DND-41 (cell line): ENCODE results near the gene TECR.
"Not testable (repeated sequence)": the region's sequence is repeated elsewhere in the genome, so short reads cannot be mapped to it uniquely, and the experiment has no call there.

Experiments used
- ATAC-seq: fragments of 200-7000 bp; cut with Tn5 transposase; 3 replicates; pipeline ENCODE4 v1.9.1; 2021; ENCODE audit warnings: low read depth; ENCODE audit not compliant: insufficient read depth
- DNase-seq: peaks from one replicate; pipeline ENCODE4 v3.0.0-alpha.2; 2020
- H2AFZ ChIP-seq: 2 replicates; pipeline ENCODE4 v1.6.0; 2012; ENCODE audit warnings: low read depth, low read length
- H3K27ac ChIP-seq: 2 replicates; pipeline ENCODE4 v1.5.1; 2012; ENCODE audit warnings: low read length, inconsistent platforms
- H3K27me3 ChIP-seq: fragments of 200-600 bp; sonication (generic); 2 replicates; pipeline ENCODE4 v1.6.0; 2012; ENCODE audit warnings: low read length, mild to moderate bottlenecking, inconsistent platforms; ENCODE audit not compliant: insufficient read depth, poor library complexity
- H3K36me3 ChIP-seq: 2 replicates; pipeline ENCODE4 v1.5.1; 2012; ENCODE audit warnings: low read length, inconsistent platforms; ENCODE audit not compliant: insufficient read depth
- H3K4me1 ChIP-seq: 2 replicates; pipeline ENCODE4 v1.5.1; 2012; ENCODE audit warnings: mild to moderate bottlenecking, low read length; ENCODE audit not compliant: insufficient read depth
- H3K4me2 ChIP-seq: 2 replicates; pipeline ENCODE4 v1.6.0; 2012; ENCODE audit warnings: mild to moderate bottlenecking, moderate library complexity, low read length, inconsistent platforms; ENCODE audit not compliant: insufficient read depth
- H3K4me3 ChIP-seq, 2 experiments: fragments of 200-600 bp in 1 of 2; shearing (Covaris generic) in 1 of 2; 2 replicates each; pipeline ENCODE4 v1.5.1; 2012 to 2016; ENCODE audit warnings: inconsistent platforms in 2 of 2, low read length in 2 of 2, mild to moderate bottlenecking in 2 of 2, low read depth in 1 of 2, moderate library complexity in 1 of 2
- H3K79me2 ChIP-seq: 2 replicates; pipeline ENCODE4 v1.6.0; 2012; ENCODE audit warnings: low read length, inconsistent platforms; ENCODE audit not compliant: insufficient read depth
- H3K9ac ChIP-seq: 2 replicates; pipeline ENCODE4 v1.6.0; 2012; ENCODE audit warnings: low read depth, mild to moderate bottlenecking, inconsistent platforms, low read length, moderate library complexity
- H3K9me3 ChIP-seq: 2 replicates; pipeline ENCODE4 v1.5.1; 2012; ENCODE audit warnings: low read length, moderate library complexity, mild to moderate bottlenecking, inconsistent platforms; ENCODE audit not compliant: insufficient read depth, severe bottlenecking
- H4K20me1 ChIP-seq: 2 replicates; pipeline ENCODE4 v1.6.0; 2012; ENCODE audit warnings: low read length; ENCODE audit not compliant: insufficient read depth
- EZH2 ChIP-seq: IDR thresholded peaks from 3 replicates; pipeline ENCODE4 v1.6.1; 2012; ENCODE audit warnings: borderline replicate concordance, low read depth, mild to moderate bottlenecking, moderate library complexity, low read length, inconsistent platforms; ENCODE audit not compliant: severe bottlenecking
- TF ChIP-seq, protein P1 (sequence below): IDR thresholded peaks from 2 replicates; pipeline ENCODE4 v1.5.1; 2012; ENCODE audit warnings: borderline replicate concordance, low read length, moderate library complexity, mild to moderate bottlenecking; ENCODE audit not compliant: poor library complexity, severe bottlenecking; ENCODE audit errors: extremely low read depth

The TECR gene

DNA sequence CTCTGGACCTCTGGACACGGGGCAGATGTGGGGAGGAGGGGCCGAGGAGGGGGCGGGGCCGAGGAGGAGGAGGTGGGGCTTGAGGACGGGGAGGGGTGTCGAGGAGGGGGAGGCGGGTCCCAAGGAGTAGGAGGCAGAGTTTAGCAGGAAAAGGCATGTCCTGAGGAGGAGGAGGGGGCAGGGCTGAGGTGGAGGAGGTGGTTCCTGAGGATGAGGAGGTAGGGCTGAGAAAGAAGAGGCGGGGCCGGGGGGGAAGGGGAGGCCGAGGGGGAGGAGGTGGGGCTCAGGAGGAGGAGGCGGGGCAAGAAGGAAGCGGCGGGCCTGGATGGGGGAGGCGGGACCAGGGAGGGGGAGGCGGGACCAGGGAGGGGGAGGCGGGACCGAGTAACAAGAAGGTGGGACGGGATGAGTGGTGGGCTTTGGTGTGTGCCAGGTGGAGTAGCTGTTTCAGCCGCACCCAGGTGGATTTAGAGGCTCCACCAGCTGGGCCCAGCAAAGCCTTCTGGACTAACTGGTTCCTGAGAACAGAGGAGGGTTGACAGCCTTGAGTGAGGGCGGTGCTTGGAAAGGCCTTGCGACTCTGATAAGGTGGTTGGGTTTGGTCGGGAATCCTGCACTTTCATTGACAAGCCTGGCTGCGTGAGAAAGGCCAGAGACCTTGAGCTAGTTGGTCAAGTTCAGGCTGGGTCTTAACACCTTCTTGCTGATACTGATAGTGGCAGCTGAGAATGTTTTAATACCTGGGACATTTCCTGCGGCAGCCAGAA is 7.7 kb downstream of the TECR start:
- Histone ChIP-seq H3K36me3 (peaks cover 22% of the 10 kb centered on the region), H3K27me3 (no peaks in the 10 kb centered on the region), H3K4me1 (peaks cover 4% of the 10 kb centered on the region; the same call in 1 of the 2 replicates), H3K79me2 (peaks cover 85% of the 10 kb centered on the region), H3K9me3 (no peaks in the 10 kb centered on the region), H3K27ac (no peak overlapping the region), H4K20me1 (peaks cover 44% of the 10 kb centered on the region), H3K9ac (no peak overlapping the region), H3K4me3 (no peak overlapping the region), H3K4me2 (no peak overlapping the region), H2AFZ (no peak overlapping the region)
- TF ChIP-seq EZH2, result no peak
- TF ChIP-seq, protein P1, sequence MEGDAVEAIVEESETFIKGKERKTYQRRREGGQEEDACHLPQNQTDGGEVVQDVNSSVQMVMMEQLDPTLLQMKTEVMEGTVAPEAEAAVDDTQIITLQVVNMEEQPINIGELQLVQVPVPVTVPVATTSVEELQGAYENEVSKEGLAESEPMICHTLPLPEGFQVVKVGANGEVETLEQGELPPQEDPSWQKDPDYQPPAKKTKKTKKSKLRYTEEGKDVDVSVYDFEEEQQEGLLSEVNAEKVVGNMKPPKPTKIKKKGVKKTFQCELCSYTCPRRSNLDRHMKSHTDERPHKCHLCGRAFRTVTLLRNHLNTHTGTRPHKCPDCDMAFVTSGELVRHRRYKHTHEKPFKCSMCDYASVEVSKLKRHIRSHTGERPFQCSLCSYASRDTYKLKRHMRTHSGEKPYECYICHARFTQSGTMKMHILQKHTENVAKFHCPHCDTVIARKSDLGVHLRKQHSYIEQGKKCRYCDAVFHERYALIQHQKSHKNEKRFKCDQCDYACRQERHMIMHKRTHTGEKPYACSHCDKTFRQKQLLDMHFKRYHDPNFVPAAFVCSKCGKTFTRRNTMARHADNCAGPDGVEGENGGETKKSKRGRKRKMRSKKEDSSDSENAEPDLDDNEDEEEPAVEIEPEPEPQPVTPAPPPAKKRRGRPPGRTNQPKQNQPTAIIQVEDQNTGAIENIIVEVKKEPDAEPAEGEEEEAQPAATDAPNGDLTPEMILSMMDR, result no peak
- ATAC-seq, result peak; percentile 86
- peak; percentile 77 for DNase-seq

DNA sequence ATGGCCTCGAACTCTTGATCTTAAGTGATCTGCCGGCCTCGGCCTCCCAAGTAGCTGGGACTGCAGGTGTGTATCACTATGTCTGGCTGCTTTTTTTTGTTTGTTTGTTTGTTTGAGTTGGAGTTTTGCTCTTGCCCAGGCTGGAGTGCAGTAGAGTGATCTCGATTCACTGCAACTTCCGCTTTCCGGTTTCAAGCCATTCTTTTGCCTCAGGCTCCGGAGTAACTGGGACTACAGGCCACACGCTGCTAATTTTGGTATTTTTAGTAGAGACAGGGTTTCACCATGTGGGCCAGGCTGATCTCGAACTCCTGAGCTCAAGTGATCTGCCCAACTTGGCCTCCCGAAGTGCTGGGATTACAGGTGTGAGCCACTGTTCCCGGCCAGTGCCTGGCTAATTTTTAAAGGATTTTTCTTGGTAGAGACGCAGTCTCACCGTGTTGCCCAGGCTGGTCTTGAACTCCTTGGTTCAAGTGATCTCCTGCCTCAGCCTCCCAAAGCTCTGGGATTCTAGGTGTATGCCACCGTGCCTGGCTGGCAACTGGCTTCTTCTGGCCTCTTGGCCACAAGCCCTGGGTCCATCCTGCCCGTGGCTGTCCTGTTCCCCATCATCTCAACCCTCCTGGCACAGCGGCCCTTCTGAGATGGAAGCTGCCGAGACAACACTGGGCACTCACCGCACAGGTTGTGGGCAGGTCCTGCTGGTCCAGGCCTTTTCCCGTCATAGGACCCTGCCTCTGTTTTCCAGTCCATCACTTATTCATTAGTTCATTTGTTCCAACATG is 11.5 kb downstream of the TECR start:
- no peaks in the 10 kb centered on the region for H3K9me3 ChIP-seq
- no peak overlapping the region for H2AFZ ChIP-seq
- no peak overlapping the region for H3K9ac ChIP-seq
- H3K27ac ChIP-seq, result no peak overlapping the region
- H3K4me3 ChIP-seq, result no peak overlapping the region
- no peaks in the 10 kb centered on the region for H3K27me3 ChIP-seq
- 0 out of 2 replicates have a peak, but pooled peaks cover 2% of the 10 kb centered on the region for H3K4me1 ChIP-seq
- TF ChIP-seq, protein P1, result no peak
- TF ChIP-seq EZH2, result no peak
- peaks cover 23% of the 10 kb centered on the region for H3K36me3 ChIP-seq
- H4K20me1 ChIP-seq, result peaks cover 61% of the 10 kb centered on the region
- peaks cover 84% of the 10 kb centered on the region for H3K79me2 ChIP-seq
- no peak overlapping the region for H3K4me2 ChIP-seq
- ATAC-seq, result no peak
- no peak for DNase-seq

DNA sequence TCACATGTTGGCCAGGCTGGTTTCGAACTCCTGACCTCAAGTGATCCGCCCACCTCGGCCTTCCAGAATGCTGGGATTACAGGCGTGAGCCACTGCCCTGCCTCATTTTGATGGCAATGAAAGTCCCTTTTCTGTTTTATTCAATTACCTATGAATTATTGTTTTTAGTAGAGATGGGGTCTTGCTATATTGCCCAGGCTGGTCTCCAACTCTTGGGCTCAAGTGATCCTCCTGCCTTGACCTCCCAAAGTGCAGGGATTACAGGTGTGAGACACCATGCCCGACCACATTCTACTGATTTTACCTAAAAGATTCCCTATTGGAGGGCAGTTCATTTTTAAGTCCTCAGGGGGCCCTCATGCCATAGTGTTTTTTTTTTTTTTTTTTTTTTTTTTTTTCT is 12.6 kb downstream of the TECR start:
- not testable (repeated sequence) for H3K27ac ChIP-seq, DNase-seq, H3K27me3 ChIP-seq, H2AFZ ChIP-seq, H3K9ac ChIP-seq, H3K4me2 ChIP-seq, H3K9me3 ChIP-seq, H3K4me1 ChIP-seq, ATAC-seq, H3K4me3 ChIP-seq
- H3K36me3 ChIP-seq, result peaks cover 24% of the 10 kb centered on the region
- peaks cover 55% of the 10 kb centered on the region for H4K20me1 ChIP-seq
- H3K79me2 ChIP-seq, result peaks cover 87% of the 10 kb centered on the region

DNA sequence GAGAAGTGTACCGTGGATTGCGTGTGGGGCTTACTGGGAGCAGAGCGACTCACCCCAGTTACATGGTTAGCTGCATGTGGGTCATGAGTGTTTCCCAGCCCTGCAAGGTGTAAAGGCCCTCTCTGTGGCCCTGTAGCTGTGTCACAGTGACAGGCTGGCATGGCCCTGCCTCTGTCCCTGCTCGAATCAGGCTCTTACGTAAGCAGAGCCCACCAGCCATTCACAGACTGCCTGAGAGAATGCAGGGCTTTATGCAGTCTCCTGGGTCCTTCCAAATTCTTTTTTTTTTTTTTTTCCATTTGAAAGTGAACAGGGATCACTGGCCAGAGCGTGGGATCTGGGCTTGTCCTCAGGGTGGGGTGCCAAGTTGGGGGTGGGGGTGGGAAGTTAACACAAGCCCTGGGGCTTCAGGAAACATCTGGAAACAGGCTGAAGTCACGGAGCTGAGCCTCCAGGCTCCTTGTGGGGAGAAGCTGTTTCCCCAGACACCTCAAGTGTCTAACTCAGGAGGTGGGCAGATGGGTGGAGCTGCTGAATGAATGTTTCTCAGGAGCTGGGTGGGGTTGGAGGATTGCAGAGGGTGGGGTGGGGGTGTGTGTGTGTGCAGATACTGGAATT is 13.4 kb downstream of the TECR start:
- Histone ChIP-seq H3K27ac (no peak overlapping the region), H3K9ac (no peak overlapping the region), H4K20me1 (peaks cover 50% of the 10 kb centered on the region), H3K79me2 (peaks cover 86% of the 10 kb centered on the region), H2AFZ (no peak overlapping the region), H3K4me1 (no peaks in the 10 kb centered on the region), H3K36me3 (peaks cover 24% of the 10 kb centered on the region), H3K4me2 (no peak overlapping the region), H3K4me3 (no peak overlapping the region), H3K27me3 (no peaks in the 10 kb centered on the region), H3K9me3 (no peaks in the 10 kb centered on the region)
- ATAC-seq, result no peak
- TF ChIP-seq EZH2, result no peak
- TF ChIP-seq, protein P1, result no peak
- no peak for DNase-seq
